CD4-positive, alpha-beta T cell treated with Interleukin-1 beta for 1 hour (primary cell): ENCODE data around the gene AFF4.
"Not testable (repeated sequence)": the region's sequence is repeated elsewhere in the genome, so short reads cannot be mapped to it uniquely, and the experiment has no call there.

Source experiments
- DNase-seq, 2 donors: peaks; one replicate each; pipeline ENCODE4 v3.0.0-alpha.2; 2020 to 2022

AFF4 gene

GRCh38 chr5:132963171-132964104 lies at the start of gene AFF4:
TSS of gene AFF4 (minus strand) at chr5:132963634. CDS start at chr5:132937189, 26,445 bp downstream.
- peak; percentile 90 to 92 for DNase-seq

GRCh38 chr5:133008455-133008854 lies 45.0 kb upstream of the AFF4 start:
- not testable (repeated sequence) for DNase-seq

GRCh38 chr5:133006653-133007052 lies 43.2 kb upstream of the AFF4 start:
- no peak for DNase-seq

GRCh38 chr5:132999246-132999645 lies 35.8 kb upstream of the AFF4 start:
- no peak for DNase-seq

- DNase-seq, result no peak
These were observed 35.1 kb upstream of the AFF4 start for GRCh38 chr5:132998556-132998955.

GRCh38 chr5:132996307-132996706 lies 32.9 kb upstream of the AFF4 start:
- DNase-seq, result no peak

- no peak for DNase-seq
These were observed 24.3 kb upstream of the AFF4 start for GRCh38 chr5:132987531-132988408.

GRCh38 chr5:132982971-132983370 lies 19.5 kb upstream of the AFF4 start:
- not testable (repeated sequence) for DNase-seq

GRCh38 chr5:132981288-132981687 lies 17.9 kb upstream of the AFF4 start:
- no peak for DNase-seq

- DNase-seq, result no peak
These were observed 16.5 kb upstream of the AFF4 start for GRCh38 chr5:132979976-132980375.

GRCh38 chr5:132979367-132979940 lies 16.0 kb upstream of the AFF4 start:
- peak in 1 of 2 donors; percentile 1 for DNase-seq

GRCh38 chr5:132976852-132977251 lies 13.4 kb upstream of the AFF4 start:
- DNase-seq, result no peak

GRCh38 chr5:132972436-132972828 lies 9.0 kb upstream of the AFF4 start:
- not testable (repeated sequence) for DNase-seq

GRCh38 chr5:132971483-132972435 lies 8.3 kb upstream of the AFF4 start:
- no peak for DNase-seq

GRCh38 chr5:132965120-132965519 lies 1.7 kb upstream of the AFF4 start:
- DNase-seq, result no peak

- DNase-seq, result peak; percentile 10 to 34
These were observed 909 bp downstream of the AFF4 start for GRCh38 chr5:132962429-132963021.

- no peak for DNase-seq
These were observed 1.5 kb downstream of the AFF4 start for GRCh38 chr5:132961887-132962286.

- DNase-seq, result not testable (repeated sequence)
These were observed 2.2 kb downstream of the AFF4 start for GRCh38 chr5:132961123-132961815.

GRCh38 chr5:132956166-132956799 lies 7.2 kb downstream of the AFF4 start:
- not testable (repeated sequence) for DNase-seq

GRCh38 chr5:132953710-132954109 lies 9.7 kb downstream of the AFF4 start:
- no peak for DNase-seq
